ENCODE results near the gene ECM1. TPM values are rescaled to one million over a fixed set of nuclear protein-coding genes. Genes with fewer than 3 reads are reported as not detected.

The ECM1 gene
- 2.8 TPM for total RNA-seq (ENCODE audit: unreplicated experiment)
- long read RNA-seq = 0 reads

DNA sequence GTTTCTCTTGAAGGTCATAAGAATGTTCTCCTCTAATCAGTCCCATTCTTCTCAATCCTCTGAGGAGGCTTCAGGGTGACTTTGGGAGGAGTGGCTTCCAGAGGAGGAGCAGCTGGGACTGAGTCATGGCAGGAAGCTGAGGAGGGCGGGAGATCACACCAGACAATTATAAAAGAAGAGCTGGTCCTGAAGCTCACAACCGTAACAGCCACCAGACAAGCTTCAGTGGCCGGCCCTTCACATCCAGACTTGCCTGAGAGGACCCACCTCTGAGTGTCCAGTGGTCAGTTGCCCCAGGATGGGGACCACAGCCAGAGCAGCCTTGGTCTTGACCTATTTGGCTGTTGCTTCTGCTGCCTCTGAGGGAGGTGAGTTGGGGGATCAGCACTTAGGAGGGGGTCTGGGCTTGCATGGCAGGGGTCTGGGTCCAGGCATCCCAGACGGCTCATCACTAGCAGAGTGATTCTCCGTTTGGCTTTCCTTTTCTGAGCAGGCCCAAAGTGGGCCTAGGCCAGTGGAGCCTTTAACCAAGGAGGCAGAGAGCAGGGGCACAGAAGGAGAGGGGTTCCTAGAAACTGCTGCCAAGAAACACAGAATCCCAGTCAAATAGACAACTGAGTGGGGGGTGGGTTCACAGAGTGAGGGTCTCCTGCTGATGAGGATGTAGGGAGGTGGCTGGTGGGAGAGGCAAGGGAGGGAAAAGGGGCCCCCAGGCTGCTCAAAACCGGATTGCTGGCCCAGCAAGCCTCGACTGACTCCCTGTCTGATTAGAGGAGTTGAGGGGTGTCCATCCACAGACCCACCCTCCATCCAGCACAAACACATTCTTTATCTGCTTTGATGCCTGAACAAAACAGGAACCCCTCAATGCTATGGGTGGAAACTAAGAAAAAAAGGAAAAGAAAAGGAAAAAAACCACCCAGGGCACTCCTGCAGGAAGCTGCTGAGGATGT lies at the start of gene ECM1:
ECM1 (plus strand) TSS at position 198 of the 953 bp plus-strand sequence; CDS start at position 299, 101 bp downstream.
- Mint-ChIP-seq H3K27ac (ENCODE audit: unreplicated experiment) (no peak within 1 kb of the TSS), H3K36me3 (ENCODE audit: unreplicated experiment) (peaks cover 6% of the 10 kb centered on the region), H3K27me3 (ENCODE audit: unreplicated experiment) (peaks cover 8% of the 10 kb centered on the region), H3K9me3 (ENCODE audit: unreplicated experiment) (peaks cover 12% of the 10 kb centered on the region), H3K4me1 (ENCODE audit: low read depth, unreplicated experiment) (peaks cover 13% of the 10 kb centered on the region), H3K4me3 (ENCODE audit: unreplicated experiment) (no peak within 1 kb of the TSS)
- TF ChIP-seq, protein P1, sequence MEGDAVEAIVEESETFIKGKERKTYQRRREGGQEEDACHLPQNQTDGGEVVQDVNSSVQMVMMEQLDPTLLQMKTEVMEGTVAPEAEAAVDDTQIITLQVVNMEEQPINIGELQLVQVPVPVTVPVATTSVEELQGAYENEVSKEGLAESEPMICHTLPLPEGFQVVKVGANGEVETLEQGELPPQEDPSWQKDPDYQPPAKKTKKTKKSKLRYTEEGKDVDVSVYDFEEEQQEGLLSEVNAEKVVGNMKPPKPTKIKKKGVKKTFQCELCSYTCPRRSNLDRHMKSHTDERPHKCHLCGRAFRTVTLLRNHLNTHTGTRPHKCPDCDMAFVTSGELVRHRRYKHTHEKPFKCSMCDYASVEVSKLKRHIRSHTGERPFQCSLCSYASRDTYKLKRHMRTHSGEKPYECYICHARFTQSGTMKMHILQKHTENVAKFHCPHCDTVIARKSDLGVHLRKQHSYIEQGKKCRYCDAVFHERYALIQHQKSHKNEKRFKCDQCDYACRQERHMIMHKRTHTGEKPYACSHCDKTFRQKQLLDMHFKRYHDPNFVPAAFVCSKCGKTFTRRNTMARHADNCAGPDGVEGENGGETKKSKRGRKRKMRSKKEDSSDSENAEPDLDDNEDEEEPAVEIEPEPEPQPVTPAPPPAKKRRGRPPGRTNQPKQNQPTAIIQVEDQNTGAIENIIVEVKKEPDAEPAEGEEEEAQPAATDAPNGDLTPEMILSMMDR (IDR thresholded peaks at IDR 0.05; ENCODE audit: partially characterized antibody, unreplicated experiment) = no peak
- DNase-seq = no peak

DNA sequence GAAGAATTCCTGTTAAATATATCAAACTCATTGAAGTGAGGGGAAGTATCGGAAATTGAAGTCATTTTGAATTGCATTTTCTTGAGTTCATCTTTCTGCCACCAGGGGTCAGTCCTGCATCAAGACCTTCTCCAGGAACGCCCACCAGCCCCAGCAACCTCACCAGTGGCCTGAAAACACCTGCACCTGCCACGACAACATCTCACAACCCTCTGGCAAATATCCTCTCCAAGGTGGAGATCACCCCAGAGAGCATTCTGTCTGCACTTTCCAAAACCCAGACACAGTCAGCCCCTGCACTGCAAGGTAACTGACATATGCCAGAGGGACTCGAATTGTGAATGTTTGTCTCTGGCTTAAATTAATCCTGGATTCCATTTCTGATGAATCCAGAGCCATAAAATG lies 43.5 kb upstream of the ECM1 start:
- no peaks in the 10 kb centered on the region for H3K4me1 Mint-ChIP-seq (ENCODE audit: low read depth, unreplicated experiment)
- no peak overlapping the region for H3K4me3 Mint-ChIP-seq (ENCODE audit: unreplicated experiment)
- H3K9me3 Mint-ChIP-seq (ENCODE audit: unreplicated experiment) = no peaks in the 10 kb centered on the region
- no peaks in the 10 kb centered on the region for H3K36me3 Mint-ChIP-seq (ENCODE audit: unreplicated experiment)
- no peaks in the 10 kb centered on the region for H3K27me3 Mint-ChIP-seq (ENCODE audit: unreplicated experiment)
- no peak overlapping the region for H3K27ac Mint-ChIP-seq (ENCODE audit: unreplicated experiment)
- TF ChIP-seq, protein P1 (IDR thresholded peaks at IDR 0.05; ENCODE audit: partially characterized antibody, unreplicated experiment) = peak; percentile 86
- peak; percentile 57 for DNase-seq

DNA sequence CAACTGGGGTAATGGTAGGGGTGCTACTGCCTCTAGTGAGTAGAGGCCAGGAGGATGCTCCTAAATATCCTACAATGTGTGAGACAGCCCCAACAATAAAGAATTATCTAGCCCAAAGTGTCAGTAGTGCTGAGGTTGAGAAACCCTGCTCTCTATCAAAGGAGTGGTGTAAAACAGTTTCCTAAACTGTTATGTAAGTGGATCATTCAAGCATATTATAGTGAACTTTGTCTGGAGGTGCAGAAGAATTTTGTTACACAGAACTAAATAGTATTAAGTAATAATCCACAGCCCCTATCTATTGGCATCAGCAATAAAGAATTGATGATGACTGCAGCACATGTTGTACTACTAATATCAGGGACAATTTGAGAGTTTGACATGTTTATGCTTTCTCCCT lies 40.9 kb upstream of the ECM1 start:
- no peaks in the 10 kb centered on the region for H3K4me1 Mint-ChIP-seq (ENCODE audit: low read depth, unreplicated experiment)
- H3K36me3 Mint-ChIP-seq (ENCODE audit: unreplicated experiment) = peaks cover 9% of the 10 kb centered on the region
- no peak overlapping the region for H3K27ac Mint-ChIP-seq (ENCODE audit: unreplicated experiment)
- H3K4me3 Mint-ChIP-seq (ENCODE audit: unreplicated experiment) = no peak overlapping the region
- peaks cover 2% of the 10 kb centered on the region for H3K9me3 Mint-ChIP-seq (ENCODE audit: unreplicated experiment)
- no peak for DNase-seq
- TF ChIP-seq, protein P1 (IDR thresholded peaks at IDR 0.05; ENCODE audit: partially characterized antibody, unreplicated experiment) = no peak
- H3K27me3 Mint-ChIP-seq (ENCODE audit: unreplicated experiment) = no peaks in the 10 kb centered on the region

DNA sequence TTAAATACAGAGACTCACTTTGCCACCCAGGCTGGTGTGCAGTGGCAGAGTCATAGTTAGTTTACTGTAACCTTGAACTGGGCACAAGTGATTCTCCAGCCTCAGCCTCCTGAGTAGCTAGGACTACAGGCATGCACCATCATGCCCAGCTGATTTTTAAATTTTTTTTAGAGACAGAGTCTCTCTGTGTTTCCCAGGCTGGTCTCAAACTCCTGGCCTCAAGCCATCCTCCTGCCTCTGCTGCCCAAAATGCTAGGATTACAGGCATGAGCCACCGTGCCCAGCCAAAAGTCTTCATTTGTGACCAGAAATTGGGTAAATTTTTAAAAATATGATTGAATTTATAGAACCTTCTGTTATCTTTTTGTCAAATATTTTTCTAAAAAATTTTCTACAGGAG lies 38.6 kb upstream of the ECM1 start:
- TF ChIP-seq, protein P1 (IDR thresholded peaks at IDR 0.05; ENCODE audit: partially characterized antibody, unreplicated experiment) = no peak
- DNase-seq = no peak
- H3K27me3 Mint-ChIP-seq (ENCODE audit: unreplicated experiment) = no peaks in the 10 kb centered on the region
- H3K27ac Mint-ChIP-seq (ENCODE audit: unreplicated experiment) = no peak overlapping the region
- no peaks in the 10 kb centered on the region for H3K4me1 Mint-ChIP-seq (ENCODE audit: low read depth, unreplicated experiment)
- peaks cover 9% of the 10 kb centered on the region for H3K36me3 Mint-ChIP-seq (ENCODE audit: unreplicated experiment)
- H3K9me3 Mint-ChIP-seq (ENCODE audit: unreplicated experiment) = peaks cover 2% of the 10 kb centered on the region
- no peak overlapping the region for H3K4me3 Mint-ChIP-seq (ENCODE audit: unreplicated experiment)

All from glutamatergic neuron (in vitro differentiated cells).